22Rv1 (cell line): Measurements from ENCODE around the gene SFSWAP.

Experiments used
- CTCF ChIP-seq: fragments of 450-650 bp; IDR thresholded peaks from 2 replicates; pipeline ENCODE4 v1.5.1; 2017; ENCODE audit warnings: mild to moderate bottlenecking
- ZFX ChIP-seq: fragments of 450-650 bp; IDR thresholded peaks from 2 replicates; pipeline ENCODE4 v1.6.1; 2017; ENCODE audit warnings: antibody characterized with exemption, borderline replicate concordance

GRCh38 chr12:131729254-131729955, 18.5 kb downstream of the SFSWAP start:
- TF ChIP-seq CTCF (no peak), ZFX (no peak)
